RWPE1 (cell line): ENCODE data around the gene CACHD1.

Experiments used
- CTCF ChIA-PET: fragments of 350-600 bp; sonication (Branson Sonifier 250); formaldehyde crosslinking; extraction: SDS; loops from one replicate; lab custom pipeline; 2021; lab: Yijun Ruan, JAX
- POLR2A ChIA-PET: fragments of 400-600 bp; formaldehyde crosslinking; extraction: SDS; loops from one replicate; lab custom pipeline; 2020; ENCODE audit warnings: antibody characterized with exemption; ENCODE audit not compliant: low non-redundant PET; lab: Yijun Ruan, JAX
- DNase-seq: peaks from one replicate; pipeline ENCODE4 v3.0.0; 2012; ENCODE audit warnings: low spot score
- H3K27ac ChIP-seq: fragments of 450-650 bp; 2 replicates; pipeline ENCODE4 v1.5.1; 2017
- TF ChIP-seq, protein P1 (sequence below): fragments of 450-650 bp; conservative IDR thresholded peaks from 2 replicates; pipeline ENCODE4 v1.5.1; 2017; ENCODE audit warnings: low read depth, mild to moderate bottlenecking

Gene CACHD1

DNA sequence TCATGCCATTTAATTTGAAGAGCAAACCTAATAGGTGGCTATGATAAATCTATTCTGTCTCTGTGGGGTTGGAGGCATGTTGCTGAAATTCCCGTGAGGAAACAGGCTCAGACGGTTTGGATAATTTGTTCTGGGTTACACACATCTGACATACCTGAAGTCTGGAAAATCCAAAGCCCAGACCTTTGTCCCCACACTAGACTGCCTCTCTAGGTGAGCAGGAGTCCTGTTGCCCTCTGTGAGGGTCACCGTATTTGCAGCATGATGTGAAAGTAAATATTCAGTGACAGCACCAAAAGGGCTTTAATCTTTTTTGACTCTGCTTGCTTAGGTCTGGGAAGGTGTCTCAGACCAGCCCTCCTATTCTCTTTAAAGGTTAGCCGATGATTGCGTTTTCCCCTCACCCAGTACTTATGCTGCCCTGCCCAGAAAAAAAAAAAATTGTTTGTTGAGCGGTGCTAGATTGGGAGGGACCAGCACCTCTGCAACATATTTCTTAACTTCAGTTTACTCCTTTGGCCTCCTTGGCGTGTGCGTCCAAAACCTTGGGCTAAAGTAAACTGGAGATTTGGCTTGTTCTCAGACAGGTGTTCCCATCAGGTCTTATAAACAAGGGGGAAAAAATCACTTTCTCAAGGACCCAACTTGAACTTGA, 67.0 kb downstream of the CACHD1 start:
- no peak for DNase-seq
- ChIA-PET CTCF (no interaction called here), POLR2A (no interaction called here)
- no peak overlapping the region for H3K27ac ChIP-seq
- TF ChIP-seq, protein P1, sequence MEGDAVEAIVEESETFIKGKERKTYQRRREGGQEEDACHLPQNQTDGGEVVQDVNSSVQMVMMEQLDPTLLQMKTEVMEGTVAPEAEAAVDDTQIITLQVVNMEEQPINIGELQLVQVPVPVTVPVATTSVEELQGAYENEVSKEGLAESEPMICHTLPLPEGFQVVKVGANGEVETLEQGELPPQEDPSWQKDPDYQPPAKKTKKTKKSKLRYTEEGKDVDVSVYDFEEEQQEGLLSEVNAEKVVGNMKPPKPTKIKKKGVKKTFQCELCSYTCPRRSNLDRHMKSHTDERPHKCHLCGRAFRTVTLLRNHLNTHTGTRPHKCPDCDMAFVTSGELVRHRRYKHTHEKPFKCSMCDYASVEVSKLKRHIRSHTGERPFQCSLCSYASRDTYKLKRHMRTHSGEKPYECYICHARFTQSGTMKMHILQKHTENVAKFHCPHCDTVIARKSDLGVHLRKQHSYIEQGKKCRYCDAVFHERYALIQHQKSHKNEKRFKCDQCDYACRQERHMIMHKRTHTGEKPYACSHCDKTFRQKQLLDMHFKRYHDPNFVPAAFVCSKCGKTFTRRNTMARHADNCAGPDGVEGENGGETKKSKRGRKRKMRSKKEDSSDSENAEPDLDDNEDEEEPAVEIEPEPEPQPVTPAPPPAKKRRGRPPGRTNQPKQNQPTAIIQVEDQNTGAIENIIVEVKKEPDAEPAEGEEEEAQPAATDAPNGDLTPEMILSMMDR = no peak

DNA sequence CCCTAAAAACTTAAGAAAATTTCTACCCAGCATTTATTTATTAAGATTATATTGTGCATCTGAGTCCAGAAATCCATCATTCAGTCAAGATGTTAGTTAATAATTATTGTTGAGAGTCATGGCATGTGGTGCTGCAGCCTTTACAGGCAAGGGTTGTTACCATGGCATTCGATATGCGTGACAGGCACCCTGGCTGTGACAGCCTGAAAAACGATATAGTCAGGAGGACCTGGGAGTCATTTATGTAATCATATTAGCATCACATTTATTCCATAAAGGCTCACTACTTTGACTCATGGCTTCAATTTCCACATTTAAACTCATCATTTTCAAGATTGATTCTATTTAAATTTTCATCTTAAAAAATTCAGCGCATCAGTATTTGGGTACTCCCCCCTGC, 68.0 kb downstream of the CACHD1 start:
- CTCF ChIA-PET = interaction anchor here (0.6 kb wide), 1 partner anchor 8 kb away, joined by 3 read pairs; no protein-coding TSS in a partner anchor
- TF ChIP-seq, protein P1 = no peak
- DNase-seq = no peak
- POLR2A ChIA-PET = no interaction called here
- H3K27ac ChIP-seq = no peak overlapping the region

DNA sequence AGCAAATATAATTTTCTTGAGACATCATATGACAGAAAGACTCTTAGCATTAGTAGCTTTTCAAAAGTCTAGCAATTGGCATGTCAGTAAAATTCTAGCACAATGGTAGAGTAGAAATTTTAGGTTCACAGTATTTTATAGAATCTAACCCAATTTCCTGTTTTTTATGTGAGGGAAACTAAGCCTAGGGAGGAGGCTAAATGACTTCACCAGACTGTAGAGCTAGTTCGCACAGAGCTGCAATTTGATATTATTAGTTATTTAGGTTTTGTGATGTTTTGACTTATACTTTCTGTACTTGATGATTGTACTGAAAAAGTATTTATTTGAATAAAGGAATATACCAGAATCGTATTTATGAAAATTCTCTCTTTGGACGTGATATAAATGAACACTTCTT, 68.5 kb downstream of the CACHD1 start:
- TF ChIP-seq, protein P1 = no peak
- no peak overlapping the region for H3K27ac ChIP-seq
- ChIA-PET POLR2A (no interaction called here), CTCF (interaction anchor here (0.6 kb wide), 1 partner anchor 8 kb away, joined by 3 read pairs; no protein-coding TSS in a partner anchor)
- no peak for DNase-seq

DNA sequence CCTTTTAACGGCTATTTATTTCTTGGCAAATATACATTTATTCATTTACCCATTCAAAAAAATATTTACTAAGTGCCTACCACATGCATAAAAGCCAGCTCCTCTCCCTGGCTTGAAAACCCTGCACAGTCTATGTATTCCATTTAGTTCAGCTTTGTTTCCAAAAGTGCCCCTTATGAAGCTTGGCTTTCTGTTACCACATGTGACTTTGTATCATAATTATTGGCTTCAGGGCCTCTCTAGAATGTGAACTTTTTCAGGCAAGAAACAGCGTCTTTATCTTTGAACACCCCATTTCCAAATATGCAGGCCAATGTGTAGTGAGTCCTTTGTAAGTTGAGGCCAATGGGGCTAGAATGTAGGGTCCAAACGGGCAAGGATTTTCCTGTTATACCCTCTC, 69.4 kb downstream of the CACHD1 start:
- no peak for DNase-seq
- no peak overlapping the region for H3K27ac ChIP-seq
- POLR2A ChIA-PET = no interaction called here
- TF ChIP-seq, protein P1 = no peak
- CTCF ChIA-PET = no interaction called here

DNA sequence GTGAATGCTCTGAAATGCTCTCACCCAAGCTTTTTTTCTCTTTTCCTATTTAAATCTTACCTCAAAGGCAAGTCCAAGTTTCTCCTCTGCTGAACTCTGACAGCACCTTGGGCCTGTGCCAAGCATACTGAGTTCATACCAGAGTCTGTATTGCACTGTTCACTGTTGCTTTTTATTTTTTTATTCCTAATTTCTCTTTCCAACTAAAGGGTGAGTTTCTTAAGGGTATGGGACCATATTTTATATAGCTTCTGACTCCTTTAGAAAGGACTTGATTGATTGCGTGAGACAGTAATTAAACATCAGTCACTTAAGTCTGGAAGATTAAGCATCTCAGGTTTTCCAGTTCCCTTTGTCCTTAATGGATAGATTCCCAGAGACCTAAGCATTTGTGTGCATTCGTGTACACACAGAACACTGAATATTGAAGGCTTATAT, 69.9 kb downstream of the CACHD1 start:
- TF ChIP-seq, protein P1 = no peak
- no peak overlapping the region for H3K27ac ChIP-seq
- DNase-seq = no peak
- POLR2A ChIA-PET = no interaction called here
- CTCF ChIA-PET = no interaction called here

DNA sequence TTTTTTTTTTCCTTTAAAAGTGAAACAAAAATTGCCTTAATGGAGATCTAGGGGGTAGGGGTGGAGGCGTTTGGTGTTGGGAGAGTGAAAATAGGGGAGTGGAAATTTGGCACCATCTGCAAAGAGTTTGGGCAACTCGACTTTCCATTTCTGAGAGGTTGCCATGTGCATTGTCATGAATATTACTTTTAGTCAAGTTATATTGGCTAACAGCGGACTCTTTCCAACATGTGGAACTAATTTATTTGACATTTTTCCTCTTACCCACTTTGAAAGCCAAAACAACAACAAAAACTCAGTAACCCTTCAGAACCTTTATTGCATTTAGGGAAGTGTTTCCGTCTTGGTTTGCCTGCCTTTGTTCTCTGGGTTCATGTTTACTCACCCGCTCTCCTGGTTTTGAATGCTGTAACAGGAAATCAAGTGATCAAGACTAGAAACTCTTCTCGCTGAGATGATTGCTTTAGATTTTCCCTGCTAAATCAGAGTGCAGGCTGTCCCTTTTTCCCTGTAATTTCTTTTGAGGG, 70.4 kb downstream of the CACHD1 start:
- CTCF ChIA-PET = interaction anchor here (0.7 kb wide), 1 partner anchor 1605 kb away, joined by 3 read pairs; no protein-coding TSS in a partner anchor
- TF ChIP-seq, protein P1 = no peak
- POLR2A ChIA-PET = no interaction called here
- no peak for DNase-seq
- no peak overlapping the region for H3K27ac ChIP-seq
